ENCODE results near the gene GNG5. TPM values are rescaled to one million over a fixed set of nuclear protein-coding genes. Genes with fewer than 3 reads are reported as not detected.

GNG5 gene
- total and polyA plus RNA-seq, 8 donors: 19.8 to 80.8 (median 35.2) TPM

DNA sequence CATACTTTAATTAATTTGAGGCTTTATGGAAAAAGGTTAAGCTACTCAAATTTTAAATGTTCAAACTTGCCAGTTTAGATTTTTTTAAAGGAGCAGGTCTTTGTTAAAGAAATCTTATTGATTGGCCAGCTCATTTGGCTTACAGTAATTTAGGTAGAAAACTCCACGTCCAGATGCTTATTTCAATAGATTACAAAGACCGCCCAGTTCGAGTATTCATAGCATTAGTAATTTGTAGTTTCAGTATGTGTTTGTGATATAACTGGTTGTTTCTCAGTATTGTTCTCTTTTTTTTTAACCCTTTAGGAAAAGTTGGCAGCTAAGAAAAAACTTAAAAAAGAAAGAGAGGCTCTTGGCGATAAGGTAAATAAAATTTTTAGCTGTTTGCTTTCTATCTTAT lies 25.7 kb downstream of the GNG5 start:
- 66 to 68% methylated on average over 4 of the region's 4 CpGs for WGBS, 2 donors
- TF ChIP-seq, protein P1, sequence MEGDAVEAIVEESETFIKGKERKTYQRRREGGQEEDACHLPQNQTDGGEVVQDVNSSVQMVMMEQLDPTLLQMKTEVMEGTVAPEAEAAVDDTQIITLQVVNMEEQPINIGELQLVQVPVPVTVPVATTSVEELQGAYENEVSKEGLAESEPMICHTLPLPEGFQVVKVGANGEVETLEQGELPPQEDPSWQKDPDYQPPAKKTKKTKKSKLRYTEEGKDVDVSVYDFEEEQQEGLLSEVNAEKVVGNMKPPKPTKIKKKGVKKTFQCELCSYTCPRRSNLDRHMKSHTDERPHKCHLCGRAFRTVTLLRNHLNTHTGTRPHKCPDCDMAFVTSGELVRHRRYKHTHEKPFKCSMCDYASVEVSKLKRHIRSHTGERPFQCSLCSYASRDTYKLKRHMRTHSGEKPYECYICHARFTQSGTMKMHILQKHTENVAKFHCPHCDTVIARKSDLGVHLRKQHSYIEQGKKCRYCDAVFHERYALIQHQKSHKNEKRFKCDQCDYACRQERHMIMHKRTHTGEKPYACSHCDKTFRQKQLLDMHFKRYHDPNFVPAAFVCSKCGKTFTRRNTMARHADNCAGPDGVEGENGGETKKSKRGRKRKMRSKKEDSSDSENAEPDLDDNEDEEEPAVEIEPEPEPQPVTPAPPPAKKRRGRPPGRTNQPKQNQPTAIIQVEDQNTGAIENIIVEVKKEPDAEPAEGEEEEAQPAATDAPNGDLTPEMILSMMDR (IDR thresholded peaks at IDR 0.05): no peak
- ATAC-seq (no peak), FAIRE-seq (no peak), DNase-seq (no peak)
- Histone ChIP-seq H3K36me3 (peaks cover 0 to 16% (median 0%) of the 10 kb centered on the region in 3 donors), H3K4me1 (peaks cover 0 to 23% (median 22%) of the 10 kb centered on the region in 3 donors), H3K27ac (no peak overlapping the region), H3K9me3 (no peaks in the 10 kb centered on the region), H3K27me3 (peaks cover 0 to 18% (median 0%) of the 10 kb centered on the region in 4 donors), H3K4me3 (peak overlapping the region in 2 of 4 donors; percentile 61 to 78)
- intact Hi-C loops (cut with DNase I): no loop called here

DNA sequence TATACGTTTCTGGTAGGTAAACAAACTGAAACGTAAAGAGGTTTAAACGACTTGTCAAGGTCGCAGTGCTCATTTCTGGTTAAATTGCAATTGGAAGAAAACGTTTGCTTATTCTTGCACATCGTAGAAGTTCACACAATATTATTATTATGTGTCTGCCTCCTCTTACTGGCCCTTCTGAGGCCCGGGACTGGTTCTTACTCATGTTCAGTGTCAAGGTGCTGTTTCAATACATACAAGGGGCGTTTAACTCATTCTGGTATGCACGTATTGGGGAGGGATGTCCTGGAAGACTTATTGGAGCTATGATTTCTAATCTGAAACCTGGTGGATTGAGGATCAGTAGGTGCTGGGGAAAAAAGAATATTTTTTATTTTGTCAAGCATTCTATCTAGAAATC lies 26.4 kb downstream of the GNG5 start:
- H3K9me3 ChIP-seq: no peaks in the 10 kb centered on the region
- 1% methylated on average over 9 of the region's 9 CpGs for WGBS, 2 donors
- H3K4me3 ChIP-seq: peak overlapping the region; percentile 53 to 78 (median 64)
- peak overlapping the region in 1 of 4 donors; percentile 84 for H3K27ac ChIP-seq
- peaks cover 0 to 18% (median 0%) of the 10 kb centered on the region in 4 donors for H3K27me3 ChIP-seq
- peaks cover 0 to 16% (median 0%) of the 10 kb centered on the region in 3 donors for H3K36me3 ChIP-seq
- FAIRE-seq (no peak), ATAC-seq (peak; percentile 2 to 32 (median 8)), DNase-seq (no peak)
- TF ChIP-seq, protein P1 (IDR thresholded peaks at IDR 0.05): no peak
- intact Hi-C loops (cut with DNase I): no loop called here
- peaks cover 0 to 23% (median 22%) of the 10 kb centered on the region in 3 donors for H3K4me1 ChIP-seq

DNA sequence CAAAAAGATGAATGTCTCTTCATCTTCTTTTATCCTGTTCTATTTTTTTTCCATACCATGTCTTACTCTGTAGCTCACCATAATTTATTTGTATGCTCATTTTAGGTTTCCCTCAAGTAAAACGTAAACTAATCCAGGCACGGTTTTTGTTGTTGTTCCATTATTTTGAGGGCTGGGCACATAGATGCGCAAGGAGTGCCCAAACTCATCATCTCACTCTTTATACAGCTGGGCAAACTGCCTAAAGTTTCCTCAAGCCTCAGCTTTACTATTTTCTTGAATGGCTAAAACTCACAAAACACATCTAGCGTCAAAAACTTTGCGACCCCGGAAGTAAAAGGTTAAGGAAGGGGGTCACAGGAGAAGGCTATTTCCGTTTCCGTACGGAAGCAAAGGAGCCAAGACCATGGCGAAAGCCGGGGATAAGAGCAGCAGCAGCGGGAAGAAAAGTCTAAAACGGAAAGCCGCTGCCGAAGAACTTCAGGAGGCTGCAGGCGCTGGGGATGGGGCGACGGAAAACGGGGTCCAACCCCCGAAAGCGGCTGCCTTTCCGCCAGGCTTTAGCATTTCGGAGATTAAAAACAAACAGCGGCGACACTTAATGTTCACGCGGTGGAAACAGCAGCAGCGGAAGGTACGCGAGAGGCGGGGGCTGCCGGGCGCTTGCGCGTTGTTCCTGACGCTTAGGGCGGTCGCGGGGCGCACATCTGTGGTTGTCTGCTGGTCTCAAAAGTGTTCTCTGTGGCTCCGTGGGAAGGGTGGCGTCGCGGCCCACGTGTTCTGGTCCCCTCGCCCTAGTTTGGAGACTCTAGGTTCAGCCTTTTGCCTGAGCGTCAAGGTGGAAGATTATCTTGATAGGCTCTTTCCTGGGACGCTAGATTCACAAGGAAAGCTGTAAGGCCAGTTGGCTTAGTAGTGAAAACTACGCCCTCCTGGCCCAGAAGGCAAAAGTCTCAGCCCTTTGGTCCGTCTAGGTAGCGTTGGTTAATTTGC lies 27.2 kb downstream of the GNG5 start, which contains the start of gene RPF1:
RPF1 (plus strand) TSS at position 391 of the 993 bp plus-strand sequence; CDS start at position 407, 16 bp downstream.
- peaks cover 0 to 18% (median 0%) of the 10 kb centered on the region in 4 donors for H3K27me3 ChIP-seq
- TF ChIP-seq, protein P1 (IDR thresholded peaks at IDR 0.05): no peak
- peaks cover 0 to 23% (median 22%) of the 10 kb centered on the region in 3 donors for H3K4me1 ChIP-seq
- ATAC-seq: peak; percentile 95 to 98 (median 96)
- H3K4me3 ChIP-seq: peak within 1 kb of the TSS; percentile 53 to 78 (median 64)
- no peak for FAIRE-seq
- H3K27ac ChIP-seq: peak within 1 kb of the TSS; percentile 72 to 84 (median 80)
- DNase-seq: peak; percentile 38 to 76 (median 69)
- intact Hi-C loops (cut with DNase I): no loop called here
- 3 to 4% methylated on average over 47 to 51 of the region's 51 CpGs for WGBS, 2 donors
- H3K9me3 ChIP-seq: no peaks in the 10 kb centered on the region
- peaks cover 0 to 9% (median 0%) of the 10 kb centered on the region in 3 donors for H3K36me3 ChIP-seq

DNA sequence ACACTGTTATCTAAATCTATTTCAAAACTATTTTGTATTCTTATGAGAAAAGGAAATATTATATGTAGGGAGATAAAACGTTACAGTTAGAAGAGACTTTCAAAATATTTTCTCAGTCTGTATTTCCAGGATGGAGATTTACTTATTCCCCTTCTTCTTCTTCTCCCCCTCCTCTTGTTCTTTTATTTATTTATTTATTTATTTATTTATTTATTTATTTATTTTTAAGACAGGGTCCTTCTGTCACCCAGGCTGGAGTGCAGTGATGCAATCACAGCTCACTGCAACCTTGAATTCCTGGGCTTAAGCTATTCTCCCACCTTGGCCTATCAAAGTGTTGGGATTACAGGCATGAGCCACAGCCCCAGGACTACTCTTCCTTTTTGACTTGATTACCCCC lies 30.2 kb downstream of the GNG5 start:
- intact Hi-C loops (cut with DNase I): no loop called here
- H3K27ac ChIP-seq: no peak overlapping the region
- ATAC-seq (no peak), DNase-seq (no peak), FAIRE-seq (peak; percentile 78)
- TF ChIP-seq, protein P1 (IDR thresholded peaks at IDR 0.05): no peak
- H3K36me3 ChIP-seq: no peaks in the 10 kb centered on the region
- H3K9me3 ChIP-seq: no peaks in the 10 kb centered on the region
- peaks cover 0 to 12% (median 12%) of the 10 kb centered on the region in 3 donors for H3K4me1 ChIP-seq
- H3K4me3 ChIP-seq: no peak overlapping the region
- WGBS, 2 donors: 51 to 53% methylated on average over 1 of the region's 1 CpG
- peaks cover 0 to 28% (median 0%) of the 10 kb centered on the region in 4 donors for H3K27me3 ChIP-seq
